GM21576 (cell line): ENCODE data around the gene CNNM1.

Source experiments
- ATAC-seq: cut with Tn5 transposase; IDR thresholded peaks from one replicate; pipeline ENCODE4 v1.9.1; 2021; ENCODE audit warnings: mild to moderate bottlenecking, moderate library complexity; ENCODE audit not compliant: unreplicated experiment

Gene CNNM1

GRCh38 chr10:99329304-99329553 is at the start of gene CNNM1:
CNNM1 (plus strand) TSS chr10:99329356; CDS start chr10:99329388, 32 bp downstream.
- ATAC-seq = peak; percentile 80

GRCh38 chr10:99279626-99280111 is 49.5 kb upstream of the CNNM1 start:
- no peak for ATAC-seq

- ATAC-seq = peak; percentile 66
Measured at GRCh38 chr10:99280472-99280871, 48.7 kb upstream of the CNNM1 start.

- no peak for ATAC-seq
Measured at GRCh38 chr10:99285881-99286280, 43.3 kb upstream of the CNNM1 start.

GRCh38 chr10:99290306-99290705 is 38.9 kb upstream of the CNNM1 start:
- ATAC-seq = no peak

- ATAC-seq = no peak
Measured at GRCh38 chr10:99292159-99292558, 37.0 kb upstream of the CNNM1 start.

- no peak for ATAC-seq
Measured at GRCh38 chr10:99296605-99297004, 32.6 kb upstream of the CNNM1 start.

- no peak for ATAC-seq
Measured at GRCh38 chr10:99297033-99297432, 32.1 kb upstream of the CNNM1 start.

- no peak for ATAC-seq
Measured at GRCh38 chr10:99303899-99304861, 25.0 kb upstream of the CNNM1 start.

- no peak for ATAC-seq
Measured at GRCh38 chr10:99304862-99305229, 24.3 kb upstream of the CNNM1 start.

GRCh38 chr10:99312501-99312900 is 16.7 kb upstream of the CNNM1 start:
- no peak for ATAC-seq

- no peak for ATAC-seq
Measured at GRCh38 chr10:99315853-99316252, 13.3 kb upstream of the CNNM1 start.

- ATAC-seq = no peak
Measured at GRCh38 chr10:99316374-99316773, 12.8 kb upstream of the CNNM1 start.

- no peak for ATAC-seq
Measured at GRCh38 chr10:99318048-99318447, 11.1 kb upstream of the CNNM1 start.

- ATAC-seq = no peak
Measured at GRCh38 chr10:99318475-99318874, 10.7 kb upstream of the CNNM1 start.

- no peak for ATAC-seq
Measured at GRCh38 chr10:99325281-99325680, 3.9 kb upstream of the CNNM1 start.

GRCh38 chr10:99326871-99327270 is 2.3 kb upstream of the CNNM1 start:
- ATAC-seq = no peak

GRCh38 chr10:99328579-99329303 is 415 bp upstream of the CNNM1 start:
- ATAC-seq = no peak

- ATAC-seq = peak; percentile 31
Measured at GRCh38 chr10:99329554-99330346, 594 bp downstream of the CNNM1 start.

GRCh38 chr10:99330347-99330924 is 1.3 kb downstream of the CNNM1 start:
- ATAC-seq = no peak

GRCh38 chr10:99331207-99331803 is 2.1 kb downstream of the CNNM1 start:
- no peak for ATAC-seq
